Measurements from ENCODE around the gene PDLIM1.
"Not testable (repeated sequence)": the region's sequence is repeated elsewhere in the genome, so short reads cannot be mapped to it uniquely, and the experiment has no call there.

The PDLIM1 gene

GRCh38 chr10:95234951-95235350 lies 55.9 kb downstream of the PDLIM1 start:
- Histone ChIP-seq H2AFZ (ENCODE audit: low read length) (no peak overlapping the region), H3K9me2 (replicated peaks; ENCODE audit: low read depth, low read length) (no peaks in the 10 kb centered on the region)

GRCh38 chr10:95233377-95234034 lies 57.3 kb downstream of the PDLIM1 start:
- H3F3A ChIP-seq (ENCODE audit: low read depth): no peaks in the 10 kb centered on the region
- no peaks in the 10 kb centered on the region for H3K4me1 ChIP-seq (ENCODE audit: insufficient read depth, low read length, poor library complexity, severe bottlenecking)
- H3K36me3 ChIP-seq (ENCODE audit: insufficient read depth, low read length): no peaks in the 10 kb centered on the region
- no peak overlapping the region for H3K4me3 ChIP-seq (ENCODE audit: low read length, poor library complexity, severe bottlenecking)
- H3K9me2 ChIP-seq (replicated peaks; ENCODE audit: low read depth, low read length): no peaks in the 10 kb centered on the region
- H2AFZ ChIP-seq (ENCODE audit: low read length): no peak overlapping the region
- no peaks in the 10 kb centered on the region for H3K9me3 ChIP-seq (ENCODE audit: insufficient read depth, low read depth, low read length)
- H3K4me2 ChIP-seq (ENCODE audit: low read depth, low read length, poor library complexity, severe bottlenecking): no peak overlapping the region
- no peaks in the 10 kb centered on the region for H4K20me1 ChIP-seq (ENCODE audit: insufficient read depth, low read length, poor library complexity, severe bottlenecking)
- TF ChIP-seq CTCF (conservative IDR thresholded peaks at IDR 0.05; ENCODE audit: low read length) (no peak), EZH2phosphoT487 (IDR thresholded peaks at IDR 0.05; ENCODE audit: borderline replicate concordance) (no peak)
- no peaks in the 10 kb centered on the region for H3K27me3 ChIP-seq (ENCODE audit: insufficient read depth, low read length, poor library complexity, severe bottlenecking)
- no peaks in the 10 kb centered on the region for H3K79me2 ChIP-seq (ENCODE audit: insufficient read depth, low read length)
- no peak overlapping the region for H3K9ac ChIP-seq (ENCODE audit: low read depth, low read length, poor library complexity, severe bottlenecking)

More at GRCh38 chr10:95234951-95235350, 55.9 kb downstream of the PDLIM1 start:
- Histone ChIP-seq H3K4me3 (ENCODE audit: low read length, poor library complexity, severe bottlenecking) (no peak overlapping the region), H3K27me3 (ENCODE audit: insufficient read depth, low read length, poor library complexity, severe bottlenecking) (no peaks in the 10 kb centered on the region), H4K20me1 (ENCODE audit: insufficient read depth, low read length, poor library complexity, severe bottlenecking) (no peaks in the 10 kb centered on the region), H3K79me2 (ENCODE audit: insufficient read depth, low read length) (no peaks in the 10 kb centered on the region), H3K9ac (ENCODE audit: low read depth, low read length, poor library complexity, severe bottlenecking) (no peak overlapping the region), H3K4me2 (ENCODE audit: low read depth, low read length, poor library complexity, severe bottlenecking) (no peak overlapping the region), H3K9me3 (ENCODE audit: insufficient read depth, low read depth, low read length) (no peaks in the 10 kb centered on the region), H3K36me3 (ENCODE audit: insufficient read depth, low read length) (no peaks in the 10 kb centered on the region), H3F3A (ENCODE audit: low read depth) (no peaks in the 10 kb centered on the region), H3K4me1 (ENCODE audit: insufficient read depth, low read length, poor library complexity, severe bottlenecking) (no peaks in the 10 kb centered on the region)
- TF ChIP-seq CTCF (conservative IDR thresholded peaks at IDR 0.05; ENCODE audit: low read length) (no peak), EZH2phosphoT487 (IDR thresholded peaks at IDR 0.05; ENCODE audit: borderline replicate concordance) (no peak)

- not testable (repeated sequence) for H3K27me3 ChIP-seq (ENCODE audit: insufficient read depth, low read length, poor library complexity, severe bottlenecking); H3K9ac ChIP-seq (ENCODE audit: low read depth, low read length, poor library complexity, severe bottlenecking); H3F3A ChIP-seq (ENCODE audit: low read depth); H3K79me2 ChIP-seq (ENCODE audit: insufficient read depth, low read length); H3K4me3 ChIP-seq (ENCODE audit: low read length, poor library complexity, severe bottlenecking); H3K36me3 ChIP-seq (ENCODE audit: insufficient read depth, low read length); H4K20me1 ChIP-seq (ENCODE audit: insufficient read depth, low read length, poor library complexity, severe bottlenecking); H3K9me3 ChIP-seq (ENCODE audit: insufficient read depth, low read depth, low read length); H3K4me1 ChIP-seq (ENCODE audit: insufficient read depth, low read length, poor library complexity, severe bottlenecking); H3K9me2 ChIP-seq (replicated peaks; ENCODE audit: low read depth, low read length); H3K4me2 ChIP-seq (ENCODE audit: low read depth, low read length, poor library complexity, severe bottlenecking); H2AFZ ChIP-seq (ENCODE audit: low read length)
Observed at GRCh38 chr10:95230677-95231586, 59.9 kb downstream of the PDLIM1 start.
